SHP77 treated with DMSO at 0.1 percent for 48 hours (cell line): Measurements from ENCODE around the gene EID1.
A peak's percentile ranks its signal among the peaks of the same experiment; 100 is the strongest.
"Not testable (repeated sequence)": the region's sequence is repeated elsewhere in the genome, so short reads cannot be mapped to it uniquely, and the experiment has no call there.

Source experiments
- DNase-seq: peaks from one replicate; lab custom pipeline; 2025; lab: John Stamatoyannopoulos, UW

EID1 gene

DNA sequence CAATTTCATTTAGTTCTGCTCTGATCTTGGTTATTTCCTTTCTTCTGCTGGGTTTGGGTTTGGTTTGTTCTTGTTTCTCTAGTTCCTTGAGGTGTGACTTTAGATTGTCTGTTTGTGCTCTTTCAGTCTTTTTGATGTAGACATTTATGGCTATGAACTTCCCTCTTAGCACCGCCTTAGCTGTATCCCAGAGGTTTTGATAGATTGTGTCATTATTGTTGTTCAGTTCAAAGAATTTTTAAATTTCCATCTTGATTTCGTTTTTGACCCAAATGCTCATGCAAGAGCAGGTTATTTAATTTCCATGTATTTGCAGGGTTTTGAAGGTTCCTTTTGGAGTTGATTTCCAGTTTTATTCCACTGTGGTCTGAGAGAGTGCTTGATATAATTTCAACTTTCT is 32.6 kb downstream of the EID1 start:
- DNase-seq: not testable (repeated sequence)

DNA sequence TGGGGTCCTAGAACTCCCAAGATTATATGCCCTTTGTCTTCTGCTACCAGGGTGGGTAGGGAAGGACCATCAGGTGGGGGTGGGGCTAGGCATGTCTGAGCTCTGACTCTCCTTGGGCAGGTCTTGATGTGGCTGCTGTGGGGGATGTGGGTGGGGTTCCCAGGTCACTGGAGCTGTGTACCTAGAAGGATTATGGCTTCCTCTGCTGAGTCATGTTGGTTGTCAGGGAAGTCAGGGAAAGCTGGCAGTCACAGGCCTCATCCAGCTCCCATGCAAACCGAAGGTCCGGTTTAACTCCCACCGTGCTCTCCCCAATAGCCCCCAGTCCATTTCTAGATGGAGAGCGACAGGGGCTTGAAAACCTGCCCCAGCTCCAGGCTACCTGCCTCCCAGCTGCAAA is 35.2 kb downstream of the EID1 start:
- no peak for DNase-seq

DNA sequence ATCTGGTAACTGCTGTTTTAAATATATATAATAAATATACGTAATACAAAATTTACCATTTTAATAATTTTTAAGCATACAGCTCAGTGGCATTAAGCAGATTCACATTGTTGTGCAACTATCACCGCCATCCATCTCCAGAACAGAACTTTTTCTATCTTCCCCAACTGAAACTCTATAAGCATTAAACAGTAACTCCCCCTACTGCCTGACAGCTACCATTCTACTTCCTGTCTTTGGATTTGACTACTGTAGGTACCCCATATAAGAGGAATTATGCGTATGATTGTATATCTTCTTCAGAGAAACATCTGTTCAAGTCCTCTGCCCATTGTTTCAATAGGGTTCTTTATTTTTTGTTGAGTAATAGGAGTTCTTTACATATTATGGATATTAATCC is 36.8 kb downstream of the EID1 start:
- no peak for DNase-seq

DNA sequence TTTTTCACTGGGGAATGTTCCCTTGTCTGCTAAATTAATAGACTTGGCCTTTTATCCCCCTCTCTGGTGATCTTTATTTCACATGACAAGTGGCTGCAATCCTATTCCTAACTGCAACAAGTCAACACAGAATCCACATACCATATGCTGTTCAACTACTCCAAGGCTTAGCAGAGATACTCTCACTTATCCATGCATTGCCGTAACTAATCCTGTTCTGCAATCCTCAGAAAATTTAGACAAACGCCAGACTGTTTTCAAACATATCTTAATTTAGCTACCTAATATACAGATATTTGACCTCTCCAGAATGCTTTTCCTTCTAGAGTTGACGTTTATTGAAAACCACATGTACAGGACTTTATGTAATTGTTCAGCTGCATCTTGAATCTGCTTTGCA is 37.9 kb downstream of the EID1 start:
- DNase-seq: no peak

DNA sequence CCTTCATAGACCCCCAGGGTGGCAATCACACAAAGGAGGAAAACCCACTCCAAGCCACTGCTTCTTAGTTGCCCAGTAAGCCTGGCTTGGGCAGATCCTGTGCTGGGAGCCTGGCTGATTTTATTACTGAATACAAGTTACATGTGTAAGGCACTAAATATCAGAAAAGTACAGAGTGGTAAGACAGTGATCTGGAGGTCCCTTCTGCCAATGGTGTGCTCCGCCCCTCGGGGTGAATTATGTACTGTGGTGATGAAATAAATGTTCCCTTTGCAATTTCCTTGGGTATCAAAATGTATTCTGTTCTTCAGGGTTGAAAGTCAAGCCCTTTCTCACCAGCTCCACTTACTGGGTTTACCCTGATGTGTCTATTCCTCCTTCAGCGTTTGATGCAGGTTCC is 38.8 kb downstream of the EID1 start:
- DNase-seq: no peak

DNA sequence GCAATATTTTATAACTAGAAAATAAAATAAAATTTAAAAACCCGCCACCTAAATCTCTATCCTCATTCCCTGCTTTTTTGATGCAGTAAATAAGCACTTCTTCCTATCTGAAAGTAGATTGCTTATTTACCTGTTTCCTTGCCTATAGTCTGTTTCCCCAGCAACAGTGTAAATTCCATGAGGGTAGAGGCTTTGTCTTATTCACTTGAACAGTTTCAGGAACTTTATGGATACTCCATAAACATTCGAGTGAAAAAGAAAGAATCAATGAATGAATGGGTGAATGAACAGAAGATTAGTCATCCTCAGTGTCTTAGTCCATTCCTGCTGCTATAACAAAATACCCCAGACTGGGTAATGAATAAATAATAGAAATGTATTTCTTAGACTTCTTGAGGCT is 44.1 kb downstream of the EID1 start:
- DNase-seq: no peak

DNA sequence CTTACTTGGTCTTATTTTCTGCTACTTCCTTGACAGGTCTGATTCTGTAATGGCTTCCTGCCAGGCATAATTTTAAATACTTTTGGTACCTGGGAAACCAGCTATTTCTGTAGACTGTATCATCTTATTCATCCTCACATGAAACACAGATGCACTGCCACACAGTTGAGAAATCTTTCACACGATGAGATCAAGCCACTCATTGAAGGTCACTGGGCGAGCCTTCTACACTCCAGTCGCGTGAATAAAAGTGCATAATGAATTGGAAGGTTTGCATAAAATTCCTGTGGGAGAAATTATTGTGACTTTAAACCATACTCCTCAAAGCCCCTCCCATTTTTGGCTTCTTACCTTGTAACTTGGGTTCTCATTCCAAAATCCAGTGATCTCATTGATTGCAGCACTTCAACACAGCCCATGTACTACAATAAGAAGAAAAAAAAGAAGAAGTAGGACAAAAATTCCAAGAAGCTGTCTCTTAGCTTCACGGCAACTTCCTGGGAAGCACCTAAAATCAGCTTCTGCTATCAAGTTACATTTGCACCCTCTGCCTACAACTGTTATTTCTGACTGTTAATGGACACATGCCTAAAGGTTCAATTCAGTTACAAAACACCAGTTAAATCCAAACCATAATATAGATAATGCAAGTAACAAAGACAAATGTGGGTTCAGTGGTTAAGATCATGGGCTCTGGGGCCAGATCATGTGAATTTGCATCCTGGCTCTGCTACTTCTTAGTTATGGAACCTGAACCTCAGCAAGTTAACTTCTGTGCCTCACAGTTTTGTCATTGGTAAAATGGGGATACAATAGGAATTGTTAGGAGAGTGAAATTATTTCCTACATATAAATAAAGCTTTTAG is 46.8 kb downstream of the EID1 start:
- DNase-seq: no peak

DNA sequence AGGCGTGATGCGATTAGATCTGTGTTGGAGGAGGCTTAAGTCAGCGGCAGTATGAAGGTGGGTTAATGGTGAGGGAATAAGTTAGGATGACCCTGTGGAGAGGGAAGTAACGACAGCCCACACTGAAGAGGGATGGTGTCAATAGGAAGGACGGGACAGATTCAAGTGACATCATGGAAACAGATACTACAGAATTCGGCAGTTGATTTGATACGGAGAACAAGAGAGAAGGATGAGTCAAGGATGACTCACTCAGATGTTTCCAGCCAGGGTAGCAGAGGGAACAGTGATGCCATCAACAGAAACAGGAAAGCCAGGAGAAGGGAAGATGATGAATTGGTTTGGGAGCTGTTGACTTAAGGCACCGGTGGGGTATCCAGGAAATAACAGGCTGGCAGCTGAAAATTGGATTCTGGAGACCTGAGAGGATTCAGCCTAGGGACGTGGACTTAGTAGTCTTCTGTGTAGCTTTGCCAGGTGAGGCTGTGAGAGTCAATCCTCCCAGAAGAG is 47.8 kb downstream of the EID1 start:
- peak; percentile 68 for DNase-seq

DNA sequence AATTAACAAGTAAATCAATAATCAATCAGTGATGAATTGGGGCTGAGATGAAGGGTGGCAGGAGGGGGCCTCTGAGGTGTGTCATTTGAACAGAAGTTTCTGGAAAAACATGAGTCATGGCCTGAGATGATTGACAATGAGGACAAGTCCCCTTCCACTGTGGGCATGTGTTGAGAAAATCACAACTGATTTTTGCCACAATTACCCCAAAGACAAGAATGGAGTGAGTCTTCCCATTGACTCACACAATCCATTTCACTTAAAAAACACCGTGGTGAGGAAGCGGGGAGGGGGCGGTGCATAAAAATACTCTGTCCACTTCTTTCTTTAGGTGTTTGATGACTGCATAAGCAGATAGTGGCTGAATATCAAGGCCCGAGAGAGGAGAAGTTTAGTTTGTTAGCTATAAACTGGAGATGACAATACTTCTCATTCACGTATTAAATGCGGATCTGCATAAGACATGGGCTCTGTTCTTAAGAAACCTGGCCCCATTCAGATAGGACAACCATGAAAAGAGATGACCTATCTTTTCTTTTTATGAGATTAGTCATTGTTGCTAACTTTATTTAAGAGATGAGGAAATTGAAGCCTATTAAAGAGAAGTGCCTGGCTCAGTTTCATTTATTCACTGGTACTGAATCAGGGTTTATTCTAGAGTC is 51.1 kb downstream of the EID1 start:
- DNase-seq: no peak

DNA sequence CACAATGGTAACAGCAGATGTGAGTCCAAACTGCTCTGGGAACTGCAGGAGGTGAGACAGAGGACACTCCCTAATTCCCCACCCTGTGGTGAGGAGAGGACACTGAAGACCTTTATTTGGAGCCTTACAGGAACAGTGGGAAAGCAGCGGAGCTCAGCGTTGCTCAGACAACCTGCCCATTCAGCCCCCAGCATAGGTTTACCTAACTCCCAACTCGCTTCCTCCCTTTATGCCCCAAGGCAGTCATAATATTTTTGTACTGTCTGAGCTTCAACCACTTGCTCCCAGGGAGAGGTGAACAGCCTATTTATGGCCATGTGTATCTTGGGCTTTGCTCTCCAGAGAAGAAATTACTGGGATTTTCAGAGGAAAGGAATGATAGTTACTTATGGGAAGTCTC is 51.7 kb downstream of the EID1 start:
- DNase-seq: no peak
